ENCODE results near the gene SEC62.
"Not testable (repeated sequence)": the region's sequence is repeated elsewhere in the genome, so short reads cannot be mapped to it uniquely, and the experiment has no call there.

The SEC62 gene

GRCh38 chr3:169968224-169968885 lies 1.7 kb downstream of the SEC62 start:
- no peak for DNase-seq

DNA sequence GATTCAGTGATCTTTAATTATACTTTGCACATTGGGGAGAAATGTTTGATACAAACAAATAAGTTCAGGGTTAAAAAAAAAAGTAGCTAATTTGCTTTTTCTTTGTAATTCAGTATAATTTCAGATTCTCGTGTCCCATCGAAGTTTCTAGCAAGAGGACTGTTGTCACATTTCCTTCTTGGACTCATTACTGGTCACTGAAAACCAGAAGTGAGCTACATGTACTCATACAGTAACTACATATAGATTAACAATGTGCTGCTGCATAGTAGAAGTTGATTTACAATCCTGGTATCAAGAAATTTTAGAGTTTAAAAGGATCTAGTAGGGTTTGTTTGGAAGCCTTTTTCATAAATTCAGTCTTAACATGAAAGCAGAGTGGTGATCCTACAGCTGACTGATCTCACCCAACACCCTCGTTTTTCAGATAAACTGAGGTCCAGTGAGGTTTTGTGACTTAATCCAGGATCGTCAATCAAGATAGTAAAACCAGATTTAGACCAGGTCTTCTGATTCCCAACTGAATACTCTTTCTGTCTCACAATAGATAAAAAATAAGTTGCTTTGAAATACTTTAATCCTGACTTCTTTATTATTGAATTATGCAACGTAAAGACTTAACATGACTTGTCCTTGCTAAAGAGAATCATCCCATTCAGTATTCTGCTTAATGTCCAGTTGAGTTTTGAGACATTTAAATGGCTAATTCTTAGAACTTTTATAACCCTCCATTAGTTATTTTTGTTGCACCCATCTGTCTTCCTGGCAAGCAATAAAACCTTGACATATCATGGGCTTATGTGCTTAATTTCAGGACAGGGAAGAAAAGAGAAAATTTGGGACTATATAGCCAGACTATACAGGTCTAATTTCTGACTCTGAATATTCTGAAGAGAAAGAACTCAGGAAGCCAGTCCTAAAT lies 2.8 kb downstream of the SEC62 start:
- DNase-seq, result no peak

DNA sequence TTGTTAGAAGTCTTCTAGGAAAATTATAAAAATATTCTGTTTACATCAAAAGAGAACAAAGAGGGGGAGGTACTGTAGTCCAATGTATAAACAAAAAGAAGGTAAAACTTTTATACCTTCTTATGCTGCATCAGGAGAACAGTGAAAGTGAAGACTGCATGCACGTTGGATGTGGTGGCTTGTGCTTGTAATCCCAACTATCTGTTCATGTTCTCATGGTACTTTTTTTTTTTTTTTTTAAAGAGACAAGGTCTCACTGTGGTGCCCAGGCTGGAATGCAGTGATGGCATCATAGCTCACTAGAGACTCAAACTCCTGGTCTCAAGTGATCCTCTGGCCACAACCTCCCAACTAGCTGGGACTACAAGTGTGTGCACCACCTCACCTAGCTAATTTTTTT lies 4.2 kb downstream of the SEC62 start:
- no peak for DNase-seq

DNA sequence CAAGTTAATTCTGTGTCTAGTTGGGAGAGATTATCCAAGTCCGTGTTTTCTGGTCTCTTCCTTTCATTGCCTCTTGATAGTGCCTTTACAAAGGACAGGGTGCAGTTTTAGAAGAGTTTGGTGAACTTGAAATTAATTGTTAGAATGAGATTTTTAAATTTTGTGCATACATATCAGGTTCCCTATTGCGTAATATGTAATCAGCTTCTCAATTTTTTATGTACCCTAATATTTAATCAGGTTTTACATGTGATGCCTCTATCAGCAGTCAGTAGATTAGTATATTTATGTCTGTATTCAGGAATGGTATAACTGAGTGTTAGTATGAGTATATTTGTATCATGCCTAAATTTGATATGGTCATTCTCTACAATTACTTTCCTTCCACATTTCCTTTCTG lies 4.9 kb downstream of the SEC62 start:
- DNase-seq, result no peak

GRCh38 chr3:169980055-169980454 lies 13.4 kb downstream of the SEC62 start:
- DNase-seq, result no peak

- no peak for DNase-seq
Observed at GRCh38 chr3:169984292-169984691, 17.7 kb downstream of the SEC62 start.

DNA sequence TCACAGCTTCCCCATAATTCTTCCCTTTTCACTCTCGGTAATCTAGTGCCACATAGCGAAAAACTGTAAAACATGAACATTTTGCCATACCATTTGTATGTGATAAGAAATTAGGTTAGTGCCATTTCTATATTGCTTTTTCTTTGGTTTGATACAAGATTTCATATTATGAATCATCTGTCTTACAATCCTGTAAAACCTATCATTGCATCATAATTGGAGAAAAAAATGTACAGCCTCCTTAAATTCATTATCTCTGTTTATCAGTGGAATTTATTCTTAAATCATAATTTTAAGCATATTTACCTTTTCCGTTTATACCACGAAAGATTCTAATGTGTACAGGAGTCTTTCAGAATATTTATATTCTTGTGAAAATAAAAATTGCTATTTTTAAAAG lies 23.8 kb downstream of the SEC62 start:
- DNase-seq, result no peak

GRCh38 chr3:169992156-169992555 lies 25.5 kb downstream of the SEC62 start:
- DNase-seq, result no peak

GRCh38 chr3:169992781-169993180 lies 26.2 kb downstream of the SEC62 start:
- no peak for DNase-seq

- no peak for DNase-seq
Observed at GRCh38 chr3:169993761-169994160, 27.2 kb downstream of the SEC62 start.

- no peak for DNase-seq
Observed at GRCh38 chr3:169996063-169996462, 29.5 kb downstream of the SEC62 start.

- no peak for DNase-seq
Observed at GRCh38 chr3:169998668-169999131, 32.1 kb downstream of the SEC62 start.

DNA sequence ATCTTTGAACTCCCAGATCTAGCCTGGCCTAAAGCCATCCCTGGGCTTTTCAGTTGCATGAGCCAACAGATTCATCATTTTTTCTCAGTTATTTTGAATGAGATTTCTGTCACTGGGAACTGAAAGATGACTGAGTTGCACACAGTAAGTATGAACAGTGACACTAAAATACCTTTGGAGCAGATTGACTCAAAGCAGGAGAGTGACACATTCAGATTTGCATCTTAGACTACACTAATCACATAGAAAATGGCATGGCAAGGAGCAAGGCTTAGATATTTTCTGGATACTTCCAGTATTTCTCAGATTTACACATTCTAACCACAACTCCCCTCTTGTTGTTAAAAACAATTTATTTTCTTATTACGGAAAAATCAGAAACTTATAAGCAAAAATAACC lies 32.8 kb downstream of the SEC62 start:
- no peak for DNase-seq

- no peak for DNase-seq
Observed at GRCh38 chr3:170000051-170000450, 33.4 kb downstream of the SEC62 start.

DNA sequence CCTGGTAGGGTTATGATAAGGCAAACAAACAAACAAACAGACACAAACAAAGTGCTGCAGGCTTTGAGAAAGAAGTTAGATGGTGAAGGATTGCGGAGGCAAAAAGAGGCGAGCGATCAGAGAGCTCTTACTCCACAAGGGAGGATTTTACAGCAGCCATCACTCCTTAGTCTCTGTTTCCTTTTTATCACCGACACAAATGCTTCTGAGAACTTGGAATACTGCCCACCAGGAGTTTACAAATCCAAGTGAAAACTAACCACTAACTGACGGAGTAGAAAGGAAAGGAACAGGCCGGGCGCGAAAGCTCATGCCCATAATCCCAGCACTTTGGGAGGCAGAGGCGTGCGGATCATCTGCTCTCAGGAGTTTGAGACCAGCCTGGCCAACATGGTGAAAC lies 35.6 kb downstream of the SEC62 start:
- DNase-seq, result no peak

- DNase-seq, result no peak
Observed at GRCh38 chr3:170002879-170003278, 36.3 kb downstream of the SEC62 start.

DNA sequence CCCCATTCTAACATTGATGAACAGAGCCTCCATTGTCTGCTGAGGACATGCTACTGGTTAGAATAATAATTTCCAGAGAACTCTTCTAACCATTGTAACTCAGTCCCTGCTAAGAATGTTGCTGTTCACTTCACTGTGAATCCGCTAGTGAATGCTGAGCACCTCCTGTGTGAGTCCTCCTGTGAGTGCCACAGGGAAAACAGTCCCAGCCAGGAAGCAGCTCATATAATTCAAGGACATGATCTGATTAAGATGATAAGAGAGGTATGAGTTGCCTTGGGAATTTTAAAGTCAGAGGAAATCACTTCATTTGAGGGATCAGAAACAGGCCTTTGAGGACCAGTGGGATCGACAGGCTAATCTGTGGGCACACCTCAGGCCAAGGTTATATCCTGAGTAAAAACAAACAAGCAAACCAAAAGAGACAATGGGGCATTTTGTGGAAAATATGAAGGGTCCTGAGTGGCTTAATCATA lies 37.3 kb downstream of the SEC62 start:
- DNase-seq, result no peak

DNA sequence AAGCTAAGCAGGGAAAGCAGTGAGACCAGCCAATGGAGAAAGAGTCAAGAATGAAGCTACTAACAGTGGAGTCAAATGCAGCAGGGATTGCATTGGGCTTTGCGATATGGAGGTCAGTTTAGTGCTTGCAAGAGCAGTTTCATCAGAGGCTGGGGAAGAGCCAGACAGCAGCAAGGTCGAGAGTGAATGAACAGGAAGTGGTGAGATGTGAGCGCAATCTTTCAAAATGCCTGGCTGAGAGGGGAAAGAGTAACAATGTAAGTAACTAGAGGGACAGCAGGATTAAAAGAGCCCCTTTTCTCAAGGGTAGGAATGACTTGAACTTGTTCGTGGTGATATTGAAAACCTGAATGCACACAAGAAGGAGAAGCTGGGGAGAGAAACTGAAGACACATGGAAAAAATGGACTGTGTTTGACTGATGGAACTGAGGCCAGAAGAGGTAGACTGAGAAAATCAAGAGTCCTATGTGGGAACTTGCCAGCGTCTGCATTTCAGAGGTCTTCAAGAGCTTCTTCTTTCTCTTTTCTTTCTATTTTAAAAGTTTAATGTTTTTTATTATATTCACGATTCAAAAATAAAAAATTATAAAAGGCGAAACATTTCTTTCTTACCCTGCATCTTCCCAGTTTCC lies 40.5 kb downstream of the SEC62 start:
- no peak for DNase-seq

GRCh38 chr3:170010498-170010897 lies 43.9 kb downstream of the SEC62 start:
- DNase-seq, result no peak

DNA sequence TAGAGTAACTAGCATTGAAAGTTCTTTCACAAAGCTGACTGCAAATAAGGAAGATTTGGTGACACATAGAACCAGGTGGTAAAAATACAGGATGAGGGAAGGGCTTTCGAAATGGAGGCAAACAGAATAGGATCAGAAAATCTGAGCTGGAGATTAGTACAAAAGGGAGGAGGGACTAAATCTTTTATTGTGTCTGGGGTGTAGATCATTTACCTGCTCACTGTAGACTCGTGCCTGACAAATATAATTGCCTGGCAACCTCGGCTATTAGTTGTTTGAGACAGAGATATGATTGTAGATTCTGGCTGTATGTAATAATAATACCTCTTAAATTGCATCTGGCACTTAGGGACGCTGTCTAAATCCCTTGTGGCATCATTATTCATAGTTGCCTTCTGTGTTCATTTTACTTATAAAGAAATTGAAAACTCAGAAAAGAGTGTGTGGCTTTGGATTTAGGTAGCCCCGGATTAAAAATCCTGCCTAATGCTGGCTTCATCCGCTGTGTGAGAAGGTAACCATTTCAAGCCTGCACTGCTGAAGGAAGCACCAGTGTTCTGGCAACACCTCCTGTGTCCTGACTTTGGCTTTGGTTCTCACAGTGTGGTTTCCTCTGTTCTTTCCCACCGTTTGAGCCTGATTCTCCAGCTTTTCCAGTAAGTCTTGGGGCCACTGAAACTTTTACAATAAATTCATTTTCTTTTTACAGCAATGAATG lies 46.2 kb downstream of the SEC62 start:
- no peak for DNase-seq

DNA sequence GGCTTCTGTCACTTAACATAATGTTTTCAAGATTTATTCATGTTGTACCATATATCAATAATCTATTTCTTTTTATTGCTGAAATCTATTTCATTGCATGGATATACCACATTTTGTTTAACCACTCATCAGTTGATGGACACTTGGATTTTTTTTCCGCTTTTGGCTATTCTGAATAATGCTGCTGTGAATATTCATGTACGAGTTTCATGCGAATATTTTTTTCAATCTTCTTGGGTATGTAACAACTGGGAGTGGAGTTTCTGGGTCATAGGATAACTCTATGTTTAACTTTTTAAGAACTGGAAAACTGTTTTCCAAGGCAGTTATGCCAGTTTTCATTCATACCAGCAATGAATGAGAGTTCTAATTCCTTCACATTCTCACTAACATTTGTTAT lies 49.5 kb downstream of the SEC62 start:
- no peak for DNase-seq

GRCh38 chr3:170019306-170019705 lies 52.7 kb downstream of the SEC62 start:
- not testable (repeated sequence) for DNase-seq

DNA sequence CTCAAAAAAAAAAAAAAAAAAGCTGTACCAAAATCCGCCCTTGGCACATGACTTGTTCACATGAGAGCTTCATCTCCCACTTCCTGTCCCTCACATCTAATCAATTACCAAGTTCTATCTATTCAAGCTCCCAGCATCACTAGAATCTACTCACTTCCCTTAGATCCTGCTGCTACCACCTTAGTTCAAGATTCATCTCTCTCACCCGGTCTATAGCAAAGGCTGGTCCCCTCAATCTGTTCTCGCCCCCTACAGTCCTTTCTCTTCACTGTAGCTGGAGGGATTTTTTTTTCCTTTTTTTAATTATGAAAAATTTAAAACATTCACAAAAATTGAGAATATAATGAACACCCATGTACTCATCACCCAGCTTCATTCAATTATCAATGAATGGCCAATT lies 54.5 kb downstream of the SEC62 start:
- DNase-seq, result no peak

Measured in stimulated activated CD4-positive, alpha-beta T cell treated with anti-CD3 and anti-CD28 coated beads, Interleukin-4, amount 100 ng/mL, for 1 hour (primary cell).